Smooth muscle cell (in vitro differentiated cells): ENCODE data around the gene SEMA3A. TPM values are rescaled to one million over a fixed set of nuclear protein-coding genes. Genes with fewer than 3 reads are reported as not detected.

Experiments
- DNase-seq: peaks from one replicate; lab custom pipeline; 2025; ENCODE audit not compliant: unreplicated experiment; lab: John Stamatoyannopoulos, UW
- H2AFZ ChIP-seq: fragments of 200-600 bp; sonication (generic); 2 replicates; pipeline ENCODE4 v1.6.0; 2016; ENCODE audit warnings: antibody characterized with exemption, low read depth, mild to moderate bottlenecking
- H3F3A ChIP-seq: fragments of 200-600 bp; sonication (generic); 2 replicates; pipeline ENCODE4 v1.6.0; 2017; ENCODE audit warnings: antibody characterized with exemption, low read depth
- H3K27ac ChIP-seq: fragments of 200-600 bp; sonication (generic); 2 replicates; pipeline ENCODE4 v1.5.1; 2016; ENCODE audit warnings: low read depth, mild to moderate bottlenecking
- H3K27me3 ChIP-seq: fragments of 200-600 bp; sonication (generic); 2 replicates; pipeline ENCODE4 v1.6.1; 2016; ENCODE audit warnings: low read depth, mild to moderate bottlenecking
- H3K36me3 ChIP-seq: fragments of 200-600 bp; sonication (generic); 2 replicates; pipeline ENCODE4 v1.5.1; 2016; ENCODE audit warnings: low read depth
- H3K4me1 ChIP-seq: fragments of 200-600 bp; sonication (generic); 2 replicates; pipeline ENCODE4 v1.5.1; 2016; ENCODE audit warnings: low read depth
- H3K4me2 ChIP-seq: fragments of 200-600 bp; sonication (generic); 2 replicates; pipeline ENCODE4 v1.6.0; 2016; ENCODE audit warnings: mild to moderate bottlenecking
- H3K4me3 ChIP-seq: fragments of 200-600 bp; sonication (generic); 2 replicates; pipeline ENCODE4 v1.5.1; 2016; ENCODE audit warnings: mild to moderate bottlenecking
- H3K79me2 ChIP-seq: fragments of 200-600 bp; sonication (generic); 2 replicates; pipeline ENCODE4 v1.6.0; 2016; ENCODE audit warnings: low read depth, mild to moderate bottlenecking
- H3K9ac ChIP-seq: fragments of 200-600 bp; sonication (generic); 2 replicates; pipeline ENCODE4 v1.6.0; 2016; ENCODE audit warnings: low read depth
- H3K9me3 ChIP-seq: fragments of 200-600 bp; sonication (generic); replicated peaks from 2 replicates; pipeline ENCODE4 v1.5.1; 2016; ENCODE audit warnings: low read depth
- H4K20me1 ChIP-seq: fragments of 200-600 bp; sonication (generic); 2 replicates; pipeline ENCODE4 v1.6.0; 2016; ENCODE audit warnings: low read depth
- WGBS: methylation state at CpG from one replicate; pipeline ENCODE4 v1.1.7; 2016; ENCODE audit warnings: low lambda C conversion rate; 5-methylcytosine and 5-hydroxymethylcytosine counted together
- polyA plus RNA-seq: library from polyadenylated mRNA; unstranded; fragments of >200 nt; fragmentation: Nextera tagmentation; extraction: Ambion mirVana; gene quantifications from 2 replicates; pipeline ENCODE4 v1.2.1, GENCODE V29; 2016
- total RNA-seq: library from RNA; depleted of rRNA; stranded (reverse); fragments of >200 nt; gene quantifications from 2 replicates; pipeline ENCODE4 v1.2.3, GENCODE V29; 2014
- TF ChIP-seq, protein P1 (sequence below): fragments of 200-600 bp; sonication (generic); IDR thresholded peaks from 2 replicates; pipeline ENCODE4 v1.5.1; 2017; ENCODE audit warnings: borderline replicate concordance, mild to moderate bottlenecking, antibody characterized with exemption; ENCODE audit not compliant: insufficient read depth, poor library complexity, severe bottlenecking

The SEMA3A gene
- total and polyA plus RNA-seq, 2 experiments from 2014 or later: 8.3 to 34.6 TPM

GRCh38 chr7:84149573-84149972, 45.0 kb downstream of the SEMA3A start:
- peaks cover 24% of the 10 kb centered on the region for H3K4me1 ChIP-seq
- H3K9ac ChIP-seq: peak overlapping the region; percentile 85
- H3K36me3 ChIP-seq: no peaks in the 10 kb centered on the region
- H4K20me1 ChIP-seq: no peaks in the 10 kb centered on the region
- H3K9me3 ChIP-seq: no peaks in the 10 kb centered on the region
- H3K4me2 ChIP-seq: peak overlapping the region; percentile 87
- peak overlapping the region; percentile 80 for H2AFZ ChIP-seq
- H3K79me2 ChIP-seq: peaks cover 11% of the 10 kb centered on the region
- no peak for DNase-seq
- peak overlapping the region; percentile 91 for H3K4me3 ChIP-seq
- no peaks in the 10 kb centered on the region for H3F3A ChIP-seq
- TF ChIP-seq, protein P1, sequence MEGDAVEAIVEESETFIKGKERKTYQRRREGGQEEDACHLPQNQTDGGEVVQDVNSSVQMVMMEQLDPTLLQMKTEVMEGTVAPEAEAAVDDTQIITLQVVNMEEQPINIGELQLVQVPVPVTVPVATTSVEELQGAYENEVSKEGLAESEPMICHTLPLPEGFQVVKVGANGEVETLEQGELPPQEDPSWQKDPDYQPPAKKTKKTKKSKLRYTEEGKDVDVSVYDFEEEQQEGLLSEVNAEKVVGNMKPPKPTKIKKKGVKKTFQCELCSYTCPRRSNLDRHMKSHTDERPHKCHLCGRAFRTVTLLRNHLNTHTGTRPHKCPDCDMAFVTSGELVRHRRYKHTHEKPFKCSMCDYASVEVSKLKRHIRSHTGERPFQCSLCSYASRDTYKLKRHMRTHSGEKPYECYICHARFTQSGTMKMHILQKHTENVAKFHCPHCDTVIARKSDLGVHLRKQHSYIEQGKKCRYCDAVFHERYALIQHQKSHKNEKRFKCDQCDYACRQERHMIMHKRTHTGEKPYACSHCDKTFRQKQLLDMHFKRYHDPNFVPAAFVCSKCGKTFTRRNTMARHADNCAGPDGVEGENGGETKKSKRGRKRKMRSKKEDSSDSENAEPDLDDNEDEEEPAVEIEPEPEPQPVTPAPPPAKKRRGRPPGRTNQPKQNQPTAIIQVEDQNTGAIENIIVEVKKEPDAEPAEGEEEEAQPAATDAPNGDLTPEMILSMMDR: no peak
- 4% methylated on average over 3 of the region's 3 CpGs for WGBS
- H3K27me3 ChIP-seq: no peaks in the 10 kb centered on the region
- peak overlapping the region; percentile 71 for H3K27ac ChIP-seq

GRCh38 chr7:84145892-84146291, 48.7 kb downstream of the SEMA3A start:
- Histone ChIP-seq H3K4me2 (peak overlapping the region; percentile 38), H3K79me2 (peaks cover 16% of the 10 kb centered on the region), H3F3A (no peaks in the 10 kb centered on the region), H3K4me3 (no peak overlapping the region), H3K27me3 (no peaks in the 10 kb centered on the region), H3K36me3 (no peaks in the 10 kb centered on the region), H4K20me1 (no peaks in the 10 kb centered on the region), H3K4me1 (peaks cover 28% of the 10 kb centered on the region), H3K9me3 (no peaks in the 10 kb centered on the region), H3K9ac (no peak overlapping the region), H2AFZ (peak overlapping the region; percentile 53), H3K27ac (no peak overlapping the region)
- no peak for DNase-seq
- TF ChIP-seq, protein P1: no peak
- 7% methylated on average over 3 of the region's 3 CpGs for WGBS

- WGBS: 39% methylated on average over 1 of the region's 1 CpG
- TF ChIP-seq, protein P1: no peak
Measured at GRCh38 chr7:84144935-84145334, 49.7 kb downstream of the SEMA3A start.

DNA sequence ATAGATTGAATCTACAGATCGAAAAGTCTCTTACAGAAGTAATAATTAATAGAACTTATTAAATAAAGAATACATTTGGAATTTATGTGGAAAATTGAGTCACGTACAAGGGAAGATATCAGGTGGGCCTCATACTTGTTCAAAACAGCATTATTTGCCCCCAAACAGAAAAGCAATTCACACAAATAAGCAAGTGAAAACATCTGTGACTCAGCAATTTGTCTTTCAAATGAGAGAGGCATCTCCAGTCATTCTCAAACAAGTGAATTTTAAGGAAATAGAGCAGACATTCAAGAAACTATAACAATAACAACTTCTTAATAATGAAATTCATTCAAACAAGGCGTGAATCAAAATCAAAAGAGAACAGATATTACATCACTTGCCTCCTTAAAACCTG, 50.1 kb downstream of the SEMA3A start:
- Histone ChIP-seq H3K27ac (no peak overlapping the region), H3K27me3 (no peaks in the 10 kb centered on the region), H3K9ac (no peak overlapping the region), H4K20me1 (no peaks in the 10 kb centered on the region), H3K79me2 (peaks cover 16% of the 10 kb centered on the region), H3K4me1 (peaks cover 32% of the 10 kb centered on the region), H3K4me3 (no peak overlapping the region), H3K4me2 (peak overlapping the region; percentile 15), H3K36me3 (no peaks in the 10 kb centered on the region), H2AFZ (no peak overlapping the region), H3K9me3 (no peaks in the 10 kb centered on the region), H3F3A (no peaks in the 10 kb centered on the region)
- WGBS: 48% methylated on average over 3 of the region's 3 CpGs
- TF ChIP-seq, protein P1: no peak
- no peak for DNase-seq

More at GRCh38 chr7:84144935-84145334, 49.7 kb downstream of the SEMA3A start:
- Histone ChIP-seq H3K4me3 (no peak overlapping the region), H3K27ac (peak overlapping the region; percentile 8), H3K9ac (no peak overlapping the region), H2AFZ (no peak overlapping the region), H3K4me2 (peak overlapping the region; percentile 15), H3F3A (no peaks in the 10 kb centered on the region), H3K9me3 (no peaks in the 10 kb centered on the region), H3K79me2 (peaks cover 16% of the 10 kb centered on the region), H3K36me3 (no peaks in the 10 kb centered on the region), H4K20me1 (no peaks in the 10 kb centered on the region), H3K27me3 (no peaks in the 10 kb centered on the region), H3K4me1 (peaks cover 32% of the 10 kb centered on the region)
- DNase-seq: no peak
